HG03097 (cell line): ENCODE measurements around the gene ACTL8.

ENCODE experiments used
- ATAC-seq: cut with Tn5 transposase; IDR thresholded peaks from one replicate; pipeline ENCODE4 v1.9.1; 2021; ENCODE audit not compliant: unreplicated experiment, low FRiP score

The ACTL8 gene

DNA sequence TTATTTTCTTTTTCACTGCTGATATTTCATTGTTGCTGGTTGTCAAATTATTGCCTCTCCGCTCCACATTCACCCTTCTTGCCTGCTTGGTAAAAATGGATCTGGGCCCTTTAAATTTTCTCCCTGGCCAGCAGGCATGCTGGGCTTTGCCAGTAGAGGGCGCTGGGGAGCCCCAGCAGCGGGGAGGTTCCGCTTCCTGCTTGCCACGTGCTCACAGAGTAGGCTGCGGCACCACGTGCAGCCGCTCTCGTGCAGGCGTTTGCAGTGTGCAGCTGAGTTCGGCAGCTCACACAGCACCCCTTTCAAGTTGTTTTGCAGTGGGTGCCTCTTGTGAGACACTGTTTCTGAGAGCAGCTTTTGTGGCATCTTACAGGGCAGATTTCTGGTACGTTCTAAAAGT is at the start of gene ACTL8:
ACTL8 (plus strand) TSS at position 214 of the 400 bp plus-strand sequence. CDS start 67,676 bp downstream, outside the sequence.
- ATAC-seq: no peak

DNA sequence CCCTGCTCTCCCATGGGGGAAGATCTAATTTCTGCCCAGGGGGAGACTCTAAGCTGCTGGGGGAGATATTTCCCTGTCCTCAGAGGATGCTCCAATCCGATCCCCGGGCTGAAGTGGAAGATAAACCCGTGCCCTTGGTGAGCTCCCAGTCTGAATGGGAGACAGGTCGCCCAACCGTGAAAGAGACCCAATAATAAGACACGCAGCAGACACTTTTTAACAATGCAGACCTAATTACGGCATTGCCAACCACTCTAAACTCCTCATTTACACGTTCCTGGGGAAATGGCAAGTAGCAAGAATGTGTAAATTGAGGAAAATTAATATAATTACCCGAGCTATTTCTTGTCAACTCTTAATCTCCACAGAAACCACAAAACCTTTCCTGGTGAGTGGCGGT is 48.7 kb upstream of the ACTL8 start:
- ATAC-seq: no peak

DNA sequence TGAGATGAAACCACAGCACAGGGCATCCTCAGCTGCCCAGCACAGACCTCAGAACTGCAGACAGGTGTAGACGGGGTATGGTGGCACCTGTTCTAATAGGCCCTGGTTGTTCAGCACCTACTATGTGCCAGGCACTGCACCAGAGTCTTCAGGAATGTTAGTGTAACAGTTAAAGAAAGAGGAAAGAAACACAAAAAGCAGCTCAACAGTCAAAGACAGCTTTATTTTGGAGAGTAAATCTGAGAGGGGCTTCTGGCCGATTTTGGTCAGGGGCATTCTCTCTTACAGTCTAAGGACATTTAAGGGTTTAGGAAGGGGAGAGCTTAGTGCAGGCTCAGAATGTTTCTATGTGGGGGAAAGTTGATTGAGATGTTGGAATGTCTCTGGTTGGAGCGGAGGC is 45.2 kb upstream of the ACTL8 start:
- no peak for ATAC-seq

GRCh38 chr1:17710889-17711576 is 44.1 kb upstream of the ACTL8 start:
- ATAC-seq: no peak

DNA sequence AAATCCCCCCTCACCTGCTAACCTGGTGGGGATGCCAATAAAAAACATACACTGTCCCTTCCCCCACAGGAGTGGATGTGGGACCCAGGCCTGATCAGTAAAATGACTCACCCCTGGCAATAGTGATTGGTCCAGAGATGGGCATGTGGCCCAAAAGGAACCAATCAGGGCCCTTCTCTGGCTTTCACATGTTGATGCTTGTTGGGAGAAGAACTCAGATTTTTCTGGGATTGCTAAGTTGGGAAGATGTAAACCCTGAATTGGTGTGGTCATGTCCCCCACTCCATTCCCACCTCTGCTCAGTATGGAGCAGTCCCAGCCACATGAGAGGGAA is 43.6 kb upstream of the ACTL8 start:
- no peak for ATAC-seq

DNA sequence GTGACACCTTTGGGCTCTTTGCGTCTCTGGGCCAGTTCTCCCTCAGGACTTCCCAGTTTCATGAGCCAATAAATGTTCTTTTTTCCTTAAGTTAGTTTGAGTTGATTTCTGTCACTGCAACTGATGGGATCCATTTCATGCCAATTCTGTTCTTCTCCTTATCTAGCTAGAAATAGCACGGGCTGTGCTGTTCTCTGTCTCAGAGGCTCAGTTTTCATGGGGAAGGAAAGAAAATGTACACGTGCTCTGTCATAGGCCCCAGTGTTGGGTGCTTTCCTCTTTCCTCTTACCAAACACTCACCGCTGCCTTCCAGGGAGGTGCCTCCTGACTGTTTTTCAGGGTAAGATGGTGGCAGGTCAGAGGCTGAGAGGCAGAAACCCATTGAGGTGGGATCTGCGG is 43.2 kb upstream of the ACTL8 start:
- no peak for ATAC-seq

DNA sequence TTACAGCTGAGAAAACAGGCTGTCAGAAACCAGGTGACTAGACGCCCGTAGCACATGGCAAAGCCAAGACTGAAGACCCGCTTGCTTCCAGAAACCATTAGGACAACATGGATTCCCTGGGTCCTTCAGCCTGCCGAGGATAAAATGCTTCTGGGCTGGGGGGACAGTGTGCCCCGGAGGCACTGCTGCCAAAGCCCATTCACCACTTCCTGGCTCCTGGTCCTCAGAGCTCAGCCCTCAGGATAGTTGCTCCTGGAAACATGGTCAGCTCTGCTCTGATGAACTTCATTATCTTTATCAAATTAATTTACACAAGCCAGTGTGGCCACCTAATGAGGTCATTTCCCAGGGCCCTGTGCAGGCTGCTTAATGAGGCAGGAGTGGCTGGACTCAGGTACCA is 41.1 kb upstream of the ACTL8 start:
- no peak for ATAC-seq

DNA sequence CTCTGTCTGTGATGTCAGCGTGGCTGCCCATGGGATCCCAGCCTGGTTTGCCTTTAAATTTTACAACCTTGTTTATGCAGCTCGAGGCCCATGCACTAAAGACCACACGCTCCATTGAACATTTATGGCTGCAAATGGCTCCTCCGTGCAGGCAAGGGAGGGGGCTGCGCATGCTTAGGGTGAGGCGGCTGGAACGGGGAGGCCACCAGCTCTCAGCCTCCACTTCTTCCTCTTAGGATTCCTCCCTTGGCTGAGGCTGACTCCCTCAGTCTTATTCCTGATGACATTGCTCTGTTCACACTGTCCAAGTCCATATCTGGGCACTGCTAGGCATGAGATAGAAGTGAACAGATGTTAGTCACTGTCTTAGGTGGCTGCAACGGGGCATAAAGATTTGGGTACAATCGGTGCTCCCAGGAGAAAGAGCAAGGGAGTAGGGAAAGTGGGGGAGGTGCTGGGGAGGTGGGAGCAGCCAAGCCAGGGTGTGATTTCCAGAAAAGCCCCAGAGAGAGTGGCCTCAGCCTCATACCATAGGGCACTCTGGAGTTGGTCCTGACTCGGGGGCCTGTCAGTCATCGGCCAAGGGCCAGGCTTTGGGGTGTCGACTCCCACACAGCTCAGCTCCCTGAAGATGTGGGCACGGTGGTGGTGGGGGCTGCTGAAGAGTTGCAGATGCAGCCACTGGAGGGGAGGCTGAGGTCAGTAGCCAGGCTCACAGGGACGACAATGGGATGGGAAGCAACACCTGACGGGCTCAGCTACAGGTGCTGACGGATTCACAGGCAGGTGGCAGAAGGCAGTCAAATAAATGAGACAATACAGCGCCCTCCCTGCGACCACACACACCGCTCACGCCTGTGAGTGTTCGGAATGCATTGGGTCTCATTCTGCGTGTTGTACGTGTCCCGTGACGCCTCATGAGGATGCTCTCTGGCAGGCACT is 37.3 kb upstream of the ACTL8 start:
- ATAC-seq: no peak

DNA sequence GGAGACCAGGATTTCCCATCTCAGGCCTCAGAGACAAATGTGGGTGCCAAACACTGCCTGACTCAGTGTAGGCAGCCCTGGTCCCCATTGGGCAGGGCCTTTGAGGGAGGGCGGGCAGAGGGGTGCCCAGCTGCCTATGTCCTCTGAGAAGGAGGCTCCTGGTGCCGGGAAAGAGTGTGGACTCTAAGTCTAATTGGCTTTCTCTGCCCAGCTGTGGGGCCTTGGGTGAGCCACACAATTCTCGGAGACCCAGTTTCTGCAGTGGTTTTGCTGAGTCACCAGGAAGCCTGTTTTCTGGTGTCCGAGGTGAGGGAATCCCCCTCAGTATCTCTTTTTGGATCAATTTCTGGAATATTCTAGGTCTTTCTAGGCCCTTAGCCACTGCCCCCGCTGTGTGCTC is 35.3 kb upstream of the ACTL8 start:
- no peak for ATAC-seq

DNA sequence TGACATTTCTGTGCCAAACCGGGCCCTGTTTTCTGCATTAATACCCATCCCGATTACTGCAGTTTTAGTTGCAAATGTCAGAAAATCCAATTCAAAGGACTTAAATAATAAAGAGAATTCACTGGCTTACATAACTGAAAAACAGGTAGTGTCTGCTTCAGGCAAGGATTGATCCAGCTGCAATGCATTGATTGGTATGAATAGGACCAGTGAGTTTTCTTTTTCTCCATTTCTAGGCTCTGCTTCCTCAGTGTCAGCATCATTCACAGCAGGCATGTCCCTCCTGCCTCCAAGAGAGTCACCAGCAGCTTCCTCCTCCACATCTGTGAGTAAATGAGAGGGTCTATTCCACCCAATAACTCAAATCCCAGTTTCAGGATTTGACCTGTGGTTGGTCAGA is 33.7 kb upstream of the ACTL8 start:
- no peak for ATAC-seq

DNA sequence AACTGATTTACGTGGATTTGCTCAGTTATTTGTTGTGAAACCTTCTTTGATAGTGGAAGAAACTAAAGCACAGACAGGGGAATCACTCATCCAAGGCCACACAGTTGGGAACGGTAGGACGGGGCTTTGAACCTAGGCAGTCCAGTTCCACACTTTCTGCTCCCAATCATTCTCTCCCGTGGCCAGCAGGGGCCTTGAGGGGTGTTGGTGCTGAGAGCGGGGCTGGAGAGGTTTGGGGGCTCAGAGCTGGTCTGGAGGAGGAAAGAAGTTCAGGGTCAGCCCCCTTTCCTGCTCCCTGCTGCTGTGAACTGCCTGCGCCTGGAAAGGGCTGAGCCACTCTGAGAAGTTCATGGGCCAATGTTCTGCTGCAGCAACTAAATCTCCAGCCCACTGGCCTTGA is 31.4 kb upstream of the ACTL8 start:
- ATAC-seq: no peak

DNA sequence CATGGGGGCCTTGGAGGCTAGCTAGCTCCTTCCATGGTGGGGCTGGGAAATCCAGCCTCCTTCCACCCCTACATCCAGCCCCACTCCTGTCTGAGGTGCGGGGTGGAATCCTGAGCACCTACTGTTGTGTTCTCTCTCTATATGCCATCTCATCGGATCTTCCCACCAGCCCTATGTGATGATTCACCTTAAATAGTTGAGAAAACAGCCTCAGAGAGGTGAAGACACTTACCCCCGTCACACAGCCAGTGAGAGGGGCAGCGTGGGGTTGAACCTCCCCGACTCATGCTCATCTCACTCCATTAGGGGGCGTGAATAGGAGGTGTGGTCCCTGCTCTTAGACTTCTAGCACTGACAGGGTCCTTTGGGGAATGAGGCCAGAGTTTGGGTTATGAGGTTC is 31.0 kb upstream of the ACTL8 start:
- ATAC-seq: no peak

DNA sequence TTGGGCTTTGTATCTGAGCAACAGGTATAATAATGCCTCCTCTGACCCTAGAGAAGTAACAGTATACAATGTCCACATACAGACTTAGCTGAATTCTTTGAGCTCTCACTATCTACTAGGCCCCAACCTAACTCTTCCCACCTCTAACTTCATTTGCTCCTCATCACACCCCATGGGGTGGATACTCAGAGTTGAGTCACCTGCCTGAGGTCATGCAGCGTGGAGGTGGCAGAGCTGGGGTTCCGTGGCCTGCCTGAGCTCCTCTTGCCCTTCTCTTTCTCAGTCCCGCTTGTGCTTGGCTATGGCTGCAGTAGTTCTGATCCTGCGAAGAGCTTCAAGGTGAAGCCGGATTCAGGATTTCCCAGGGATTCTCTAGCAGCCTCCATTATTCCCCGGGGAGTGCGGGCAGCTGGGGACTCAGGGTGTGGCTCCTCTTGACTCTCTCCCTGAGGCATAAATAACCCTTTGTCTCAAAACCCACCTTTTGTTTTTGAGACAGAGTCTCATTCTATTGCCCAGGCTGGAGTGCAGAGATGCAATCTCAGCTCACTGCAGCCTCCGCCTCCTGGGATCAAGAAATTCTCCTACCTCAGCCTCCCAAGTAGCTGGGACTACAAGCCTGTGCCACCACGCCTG is 29.9 kb upstream of the ACTL8 start:
- ATAC-seq: no peak

DNA sequence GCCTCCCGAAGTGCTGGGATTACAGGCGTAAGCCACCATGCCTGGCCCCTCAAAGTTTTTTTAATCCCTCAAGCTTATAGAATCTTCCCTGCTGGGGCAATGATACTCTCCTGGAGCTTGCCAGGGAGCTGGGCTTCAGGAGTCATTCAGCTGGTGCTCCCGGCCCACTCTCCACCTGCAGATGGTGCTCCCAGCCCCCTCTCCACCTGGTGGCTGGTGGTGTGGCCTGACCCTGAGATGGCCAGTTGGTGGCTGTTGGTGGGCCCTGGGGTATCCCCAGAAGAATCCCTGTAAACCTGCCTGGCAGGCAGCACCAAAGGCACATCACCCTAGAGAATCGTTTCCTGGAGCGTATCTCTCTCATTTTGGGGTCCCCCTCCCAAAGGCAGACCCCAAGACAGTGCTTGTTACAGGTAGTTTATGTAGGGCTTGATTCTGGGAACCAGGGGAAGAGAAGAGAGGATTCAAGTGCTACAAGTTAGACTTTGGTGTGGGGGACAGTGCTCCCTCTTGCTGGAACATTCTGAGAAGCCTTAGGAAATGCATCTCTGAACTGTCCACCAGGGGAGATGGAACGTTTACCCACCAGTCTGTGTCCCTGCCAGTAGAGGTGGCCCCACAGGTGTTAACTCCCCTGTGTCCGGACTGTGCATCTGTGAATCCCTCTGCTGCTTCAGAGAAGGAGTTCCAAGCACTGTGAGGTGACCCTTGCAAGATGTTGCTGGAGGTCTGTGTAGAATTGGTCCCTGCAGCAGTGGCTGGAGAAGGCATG is 29.1 kb upstream of the ACTL8 start:
- no peak for ATAC-seq

DNA sequence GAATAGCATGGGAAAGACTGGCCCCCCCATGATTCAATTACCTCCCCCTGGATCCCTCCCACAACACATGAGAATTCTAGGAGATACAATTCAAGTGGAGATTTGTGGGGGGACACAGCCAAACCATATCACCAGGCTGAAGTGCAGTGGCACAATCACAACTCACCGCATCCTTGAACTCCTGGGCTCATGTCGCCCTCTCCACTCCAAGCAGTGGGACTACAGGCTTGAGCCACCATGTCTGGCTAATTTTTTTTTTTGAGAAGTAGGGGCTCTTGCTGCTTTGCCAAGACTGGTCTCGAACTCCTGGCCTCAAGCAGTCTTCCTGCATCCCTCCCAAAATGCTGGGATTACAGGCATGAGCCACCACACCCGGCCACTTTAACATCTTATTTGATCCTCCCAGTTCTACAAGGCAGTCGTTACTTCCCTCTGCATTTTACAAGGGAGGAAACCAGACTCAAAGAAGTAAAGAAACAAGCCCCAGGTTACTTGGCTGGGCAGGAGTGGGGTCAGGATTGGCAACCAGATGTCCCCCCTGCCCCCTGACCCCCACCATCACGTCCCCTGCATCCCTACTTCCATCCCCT is 26.9 kb upstream of the ACTL8 start:
- no peak for ATAC-seq

DNA sequence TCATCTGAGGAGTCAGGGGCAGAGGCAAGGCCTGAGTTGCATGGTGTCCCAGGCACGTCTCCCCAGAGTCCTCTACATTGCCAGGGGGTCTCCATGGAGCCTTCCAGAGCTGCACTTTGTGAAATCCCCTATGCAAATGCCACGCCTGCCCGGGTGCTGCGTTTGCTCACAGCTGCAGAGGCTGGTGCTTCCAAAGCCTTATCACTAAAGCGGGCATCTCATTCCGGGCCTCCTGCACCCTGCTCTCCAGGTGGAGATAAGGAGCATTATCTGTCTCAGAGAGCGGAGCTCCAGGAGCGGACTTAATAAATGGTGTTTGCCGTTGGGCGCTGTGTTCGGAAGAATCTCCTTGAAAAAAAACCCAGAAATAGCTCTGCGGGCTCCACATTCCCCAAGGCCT is 25.9 kb upstream of the ACTL8 start:
- ATAC-seq: no peak

DNA sequence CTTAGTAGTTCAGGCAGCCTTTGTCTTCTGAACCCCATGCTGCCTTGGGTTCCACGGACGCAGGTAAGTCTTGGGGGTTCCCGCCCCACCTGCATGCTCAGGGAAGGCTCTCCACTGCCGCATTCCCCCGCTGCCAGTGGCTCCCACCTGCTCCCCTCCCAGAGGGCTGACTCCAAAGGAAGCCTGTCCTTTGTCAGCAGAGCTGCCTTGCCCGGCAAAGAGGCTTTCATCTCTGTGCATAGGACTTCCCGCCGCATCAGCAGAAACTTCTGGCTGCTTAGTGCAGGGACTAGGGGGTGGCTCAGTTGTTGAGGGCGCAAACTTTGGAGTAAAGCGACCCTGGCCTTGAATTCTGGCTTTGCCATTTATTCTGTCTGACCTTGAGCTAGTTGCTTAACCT is 25.2 kb upstream of the ACTL8 start:
- no peak for ATAC-seq

DNA sequence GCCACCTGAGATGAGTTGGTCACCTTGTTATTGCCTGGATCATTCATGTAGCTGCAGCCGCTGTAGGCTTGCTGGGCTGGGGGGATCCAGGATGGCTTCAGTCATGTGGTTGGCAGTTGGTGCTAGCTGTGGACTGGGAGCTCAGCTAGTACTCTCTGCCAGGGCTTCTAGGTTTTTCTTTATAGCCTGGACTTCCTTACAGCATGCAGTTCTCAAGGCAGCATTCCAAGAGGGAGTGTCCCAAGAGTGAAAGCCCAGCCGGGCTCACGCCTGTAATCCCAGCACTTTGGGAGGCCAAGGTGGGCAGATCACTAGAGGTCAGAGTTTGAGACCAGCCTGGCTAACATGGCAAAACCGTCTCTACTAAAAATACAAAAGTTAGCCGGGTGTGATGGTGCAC is 23.7 kb upstream of the ACTL8 start:
- no peak for ATAC-seq

GRCh38 chr1:17732475-17732874 is 22.7 kb upstream of the ACTL8 start:
- no peak for ATAC-seq

DNA sequence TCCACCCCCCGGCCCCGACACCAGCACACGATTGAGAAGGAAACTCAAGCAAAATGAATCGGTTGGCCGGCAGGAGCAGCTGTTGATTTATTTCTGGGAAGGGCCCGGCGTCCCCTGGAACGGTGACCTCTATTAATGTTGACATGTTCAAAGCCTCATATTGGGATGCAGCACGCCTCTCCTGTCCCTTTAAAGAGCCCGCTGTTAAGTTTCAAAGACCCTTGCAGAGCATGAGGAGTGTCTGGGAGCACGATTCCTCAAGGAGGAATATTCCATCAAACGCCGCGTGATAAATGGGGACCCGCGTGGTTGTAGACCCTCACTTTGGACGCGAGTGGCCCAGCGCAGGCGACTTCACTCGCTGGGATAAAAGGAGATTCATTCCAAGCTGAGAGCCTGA is 21.5 kb upstream of the ACTL8 start:
- ATAC-seq: no peak

GRCh38 chr1:17734609-17735008 is 20.5 kb upstream of the ACTL8 start:
- no peak for ATAC-seq
